PC-3 (cell line): ENCODE data around the gene BICRA.

ENCODE experiments used
- EZH2 ChIP-seq: fragments of 300-600 bp; sonication (generic); IDR thresholded peaks from one replicate; pipeline ENCODE4 v1.6.1; 2017; ENCODE audit warnings: antibody characterized with exemption, mild to moderate bottlenecking, low read length; ENCODE audit not compliant: unreplicated experiment
- TF ChIP-seq, protein P1 (sequence below): fragments of 300-600 bp; sonication (generic); conservative IDR thresholded peaks from 2 replicates; pipeline ENCODE4 v1.5.1; 2017; ENCODE audit warnings: antibody characterized with exemption, low read depth, mild to moderate bottlenecking, low read length

DNA sequence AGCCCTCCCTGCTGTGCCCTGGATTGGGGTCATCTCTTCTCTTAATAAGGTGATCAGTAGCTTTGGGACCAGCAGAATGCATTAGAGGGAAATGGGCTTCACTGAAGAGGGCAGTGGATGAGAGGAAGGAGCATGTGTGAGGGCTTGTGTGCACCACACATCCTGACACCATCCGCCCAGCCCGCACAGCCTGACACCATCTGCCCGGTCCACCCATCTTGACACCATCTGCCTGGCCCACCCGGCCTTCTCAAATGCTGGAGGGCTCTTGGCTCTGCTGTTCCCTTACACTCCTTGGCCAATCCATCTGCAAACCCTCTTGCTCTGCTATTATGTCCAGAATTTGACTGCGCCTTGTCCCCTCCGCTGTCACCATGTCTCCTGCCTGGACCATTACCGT is 41.8 kb downstream of the BICRA start:
- TF ChIP-seq, protein P1, sequence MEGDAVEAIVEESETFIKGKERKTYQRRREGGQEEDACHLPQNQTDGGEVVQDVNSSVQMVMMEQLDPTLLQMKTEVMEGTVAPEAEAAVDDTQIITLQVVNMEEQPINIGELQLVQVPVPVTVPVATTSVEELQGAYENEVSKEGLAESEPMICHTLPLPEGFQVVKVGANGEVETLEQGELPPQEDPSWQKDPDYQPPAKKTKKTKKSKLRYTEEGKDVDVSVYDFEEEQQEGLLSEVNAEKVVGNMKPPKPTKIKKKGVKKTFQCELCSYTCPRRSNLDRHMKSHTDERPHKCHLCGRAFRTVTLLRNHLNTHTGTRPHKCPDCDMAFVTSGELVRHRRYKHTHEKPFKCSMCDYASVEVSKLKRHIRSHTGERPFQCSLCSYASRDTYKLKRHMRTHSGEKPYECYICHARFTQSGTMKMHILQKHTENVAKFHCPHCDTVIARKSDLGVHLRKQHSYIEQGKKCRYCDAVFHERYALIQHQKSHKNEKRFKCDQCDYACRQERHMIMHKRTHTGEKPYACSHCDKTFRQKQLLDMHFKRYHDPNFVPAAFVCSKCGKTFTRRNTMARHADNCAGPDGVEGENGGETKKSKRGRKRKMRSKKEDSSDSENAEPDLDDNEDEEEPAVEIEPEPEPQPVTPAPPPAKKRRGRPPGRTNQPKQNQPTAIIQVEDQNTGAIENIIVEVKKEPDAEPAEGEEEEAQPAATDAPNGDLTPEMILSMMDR, result no peak
- no peak for TF ChIP-seq EZH2
